Right ventricle myocardium inferior (tissue), 1 donor: Measurements from ENCODE around the gene STRIP1. TPM values are rescaled to one million over a fixed set of nuclear protein-coding genes. Genes with fewer than 3 reads are reported as not detected.

ENCODE experiments used
- total RNA-seq: library from RNA; stranded (reverse); fragmentation: NEBNext Ultra II Directional; extraction: Animal tissue kit (Norgen Biotek cat#: 25700); gene quantifications from one replicate; pipeline ENCODE4 v1.2.1, GENCODE V29; 2021
- donor health status: DM: no; HTN: yes; CAD: no; lungs with severe emphysema.

STRIP1 gene
- total RNA-seq, 1 donor from 2014 or later: 17.8 TPM

Other genes with a start within 250 kb of the STRIP1 start
- 19.0 TPM for gene CSF1, start 123.8 kb upstream of the STRIP1 start, total RNA-seq
- 38.4 TPM for gene AHCYL1, start 49.9 kb upstream of the STRIP1 start, total RNA-seq
- gene ALX3, start 36.0 kb downstream of the STRIP1 start, total RNA-seq: not detected
- not detected for gene UBL4B, start 77.8 kb downstream of the STRIP1 start, total RNA-seq
- gene SLC6A17, start 115.9 kb downstream of the STRIP1 start, total RNA-seq: not detected
- 5.1 TPM for gene KCNC4, start 175.7 kb downstream of the STRIP1 start, total RNA-seq